ENCODE measurements around the gene TMEM106C. TPM values are rescaled to one million over a fixed set of nuclear protein-coding genes. Genes with fewer than 3 reads are reported as not detected.

TMEM106C gene
- total and polyA plus RNA-seq, 2 of the 4 experiments (the other 2 are of a cell fraction): 72.1 to 74.6 TPM

- BruUV-seq (replicated peaks): no TSS peak
- H3K9me1 ChIP-seq (ENCODE audit: insufficient read depth, low read length): peaks cover 10% of the 10 kb centered on the region
- peaks cover 53% of the 10 kb centered on the region for H3K27me3 ChIP-seq (ENCODE audit: control insufficient read depth, insufficient read depth, low read length)
- no peak overlapping the region for H3K4ac ChIP-seq (ENCODE audit: low read depth, low read length)
- in situ Hi-C loops (cut with MboI; ENCODE audit: low sequenced_read_pairs): no loop called here
- no peak for DNase-seq
- no peaks in the 10 kb centered on the region for H3K36me3 ChIP-seq (ENCODE audit: control insufficient read depth, insufficient read depth, low read length)
- no peaks in the 10 kb centered on the region; the same call in 1 of the 2 replicates for H3K9me3 ChIP-seq (ENCODE audit: control insufficient read depth, insufficient read depth, low read length)
- POLR2A ChIA-PET (ENCODE audit: unreplicated experiment): no interaction called here
- H3K4me2 ChIP-seq (ENCODE audit: low read depth, low read length): no peak overlapping the region
- no peak overlapping the region for H4K5ac ChIP-seq (ENCODE audit: low read depth, low read length)
- no peak overlapping the region for H2BK120ac ChIP-seq (ENCODE audit: low read depth, low read length)
- no peak overlapping the region for H3K56ac ChIP-seq (ENCODE audit: extremely low read depth, insufficient read depth, low read length)
- no peak overlapping the region for H4K91ac ChIP-seq (ENCODE audit: insufficient read depth, low read depth, low read length)
- WGBS, 2 experiments (ENCODE audit: extremely low coverage in 2 of 2, insufficient read length in 1 of 2): no CpG with 5 or more reads among the region's 1 CpG
- no peak overlapping the region for H2AK9ac ChIP-seq (replicated peaks; ENCODE audit: low read depth, low read length, poor library complexity)
- intact Hi-C loops (cut with micrococcal nuclease): no loop called here
- H3K23ac ChIP-seq (ENCODE audit: low read depth, low read length): no peak overlapping the region
- H2BK5ac ChIP-seq (ENCODE audit: low read depth, low read length, poor library complexity, severe bottlenecking): no peak overlapping the region
- dilution Hi-C loops (cut with HindIII; ENCODE audit: low sequenced_read_pairs, unreplicated experiment): no loop called here
- H2AK5ac ChIP-seq (ENCODE audit: low read depth, low read length): no peak overlapping the region
- no peak overlapping the region for H3K27ac ChIP-seq (ENCODE audit: insufficient read depth, low read length)
- H2BK15ac ChIP-seq (ENCODE audit: low read depth, low read length): no peak overlapping the region
- no peak overlapping the region for H3K9ac ChIP-seq (ENCODE audit: low read depth, low read length)
- TF ChIP-seq POLR2A (IDR thresholded peaks at IDR 0.05; ENCODE audit: low read depth, low read length) (no peak), MAZ (IDR thresholded peaks at IDR 0.05; ENCODE audit: borderline replicate concordance, low read depth, low read length) (no peak), MXI1 (IDR thresholded peaks at IDR 0.05; ENCODE audit: borderline replicate concordance, low read depth, low read length) (no peak), RFX5 (IDR thresholded peaks at IDR 0.05; ENCODE audit: low read depth, low read length) (no peak), ELK1 (IDR thresholded peaks at IDR 0.05; ENCODE audit: borderline replicate concordance, low read depth, low read length) (no peak), USF2 (IDR thresholded peaks at IDR 0.05; ENCODE audit: low read depth, low read length) (no peak), NFE2L2 (IDR thresholded peaks at IDR 0.05; ENCODE audit: low read depth, low read length) (no peak), SMC3 (IDR thresholded peaks at IDR 0.05; ENCODE audit: low read depth, low read length) (no peak), RAD21 (IDR thresholded peaks at IDR 0.05; ENCODE audit: low read length) (no peak), RCOR1 (IDR thresholded peaks at IDR 0.05; ENCODE audit: insufficient replicate concordance, low read length) (no peak), MAFK (IDR thresholded peaks at IDR 0.05; ENCODE audit: low read depth, low read length) (no peak), CEBPB (IDR thresholded peaks at IDR 0.05; ENCODE audit: low read depth, low read length) (no peak), FOS (IDR thresholded peaks at IDR 0.05; ENCODE audit: low read depth, low read length) (no peak), BHLHE40 (IDR thresholded peaks at IDR 0.05; ENCODE audit: low read depth, low read length) (no peak), CHD1 (IDR thresholded peaks at IDR 0.05; ENCODE audit: low read depth, low read length) (no peak), CTCF (conservative IDR thresholded peaks at IDR 0.05; ENCODE audit: low read depth, low read length) (no peak)
- no peak for ATAC-seq (ENCODE audit: low read depth)
- H3K4me1 ChIP-seq (ENCODE audit: control insufficient read depth, insufficient read depth, low read length): peaks cover 4% of the 10 kb centered on the region
- no peak overlapping the region for H3K14ac ChIP-seq (replicated peaks; ENCODE audit: low read depth, low read length)
- H2BK20ac ChIP-seq (ENCODE audit: low read depth, low read length): no peak overlapping the region
- no peak overlapping the region for H3K4me3 ChIP-seq (ENCODE audit: insufficient read depth, low read depth, low read length)
- H4K8ac ChIP-seq (ENCODE audit: low read depth in 2 of 2, low read length in 2 of 2): no peak overlapping the region
- H2AFZ ChIP-seq (replicated peaks; ENCODE audit: low read length, poor library complexity): no peak overlapping the region
- CTCF ChIA-PET: no interaction called here
- no peak overlapping the region for H3K18ac ChIP-seq (ENCODE audit: low read depth, low read length)
- H4K20me1 ChIP-seq (ENCODE audit: insufficient read depth, low read length): no peaks in the 10 kb centered on the region
- H3K79me1 ChIP-seq (ENCODE audit: low read depth in 1 of 2, low read length in 2 of 2): no peaks in the 10 kb centered on the region
Measured at GRCh38 chr12:47931187-47931586, 32.2 kb upstream of the TMEM106C start.

Data from IMR-90 (cell line).